SIG-M5 treated with dmso at 0.1 percent for 504 hours (cell line): Measurements from ENCODE around the gene TMED7.

Source experiments
- DNase-seq: peaks from one replicate; lab custom pipeline; 2025; ENCODE audit not compliant: unreplicated experiment; lab: John Stamatoyannopoulos, UW

TMED7 gene

DNA sequence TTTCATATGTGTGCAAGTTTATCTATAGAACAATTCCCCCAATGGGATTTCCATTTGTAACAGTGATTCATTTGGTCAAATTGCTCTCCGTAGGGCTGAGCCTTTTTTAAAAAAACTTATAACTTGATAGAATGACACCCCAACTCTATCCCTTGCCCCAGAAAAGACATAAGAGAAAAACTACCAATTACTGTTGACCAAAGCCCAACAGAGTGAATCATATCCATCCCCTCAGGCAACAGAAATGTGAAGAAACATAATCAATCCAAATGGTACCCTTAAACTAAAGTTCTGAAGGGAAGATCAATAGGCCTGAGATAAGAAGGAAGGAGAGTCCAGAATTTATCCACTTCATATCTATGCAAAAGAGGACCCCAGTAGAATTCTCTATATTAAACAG lies 41.3 kb downstream of the TMED7 start:
- DNase-seq = no peak

DNA sequence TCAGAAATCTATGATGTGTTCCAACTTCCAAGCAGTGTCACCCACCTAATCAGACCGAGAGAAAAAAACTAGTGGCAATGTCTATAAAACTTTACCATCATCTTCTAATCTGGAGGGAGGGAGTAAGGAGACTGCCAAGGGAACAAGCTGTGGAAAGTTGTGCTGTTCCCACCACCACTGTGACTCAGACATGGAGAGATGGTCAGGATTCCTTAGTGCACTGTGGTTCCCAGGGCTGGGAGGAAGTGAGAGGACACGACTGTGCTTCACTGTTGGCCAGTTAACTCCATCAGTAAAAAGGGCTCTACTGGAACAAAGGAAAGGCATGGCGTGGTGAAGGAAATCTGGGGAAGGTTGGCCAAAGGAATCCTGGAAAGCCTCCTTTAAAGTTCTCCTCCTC lies 42.4 kb downstream of the TMED7 start:
- no peak for DNase-seq

DNA sequence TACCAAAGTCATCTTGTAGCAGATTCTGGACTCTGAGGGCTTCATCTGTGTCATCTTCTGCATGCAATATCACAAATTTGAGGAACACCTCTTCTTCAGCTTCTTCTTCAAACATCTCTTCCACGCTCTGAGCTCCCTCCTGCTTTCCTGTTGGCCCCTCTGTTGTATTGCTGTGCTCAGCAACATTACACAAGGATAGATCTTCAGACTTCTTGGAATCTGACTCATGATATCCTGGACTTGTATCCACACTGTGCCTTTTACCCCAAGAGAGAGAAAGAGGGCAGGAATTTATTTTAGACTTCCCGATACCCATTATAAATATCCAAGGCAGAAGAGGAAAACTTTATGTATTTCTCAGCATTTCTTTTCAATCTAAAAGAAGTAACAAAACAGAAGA lies 44.9 kb downstream of the TMED7 start:
- DNase-seq = no peak

DNA sequence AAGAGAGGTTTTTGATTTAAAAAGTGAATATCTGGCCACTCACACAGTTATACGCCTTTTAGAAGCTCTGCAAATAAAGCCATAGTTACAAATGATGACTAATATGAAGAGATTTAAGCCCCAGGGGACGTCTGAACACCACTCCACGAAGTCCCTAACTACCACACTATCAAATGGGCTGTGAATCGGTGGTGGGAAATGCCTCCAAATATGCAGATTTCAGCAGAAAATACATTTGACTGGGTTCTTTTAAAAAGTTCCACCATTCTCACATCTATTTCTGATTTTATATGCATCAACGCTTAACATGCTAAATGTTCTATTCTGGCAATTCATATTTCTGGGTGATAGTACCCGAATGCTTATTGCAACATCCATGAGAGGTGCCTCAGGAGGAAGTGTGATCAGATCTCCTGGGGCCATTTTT lies 46.1 kb downstream of the TMED7 start:
- DNase-seq = no peak

DNA sequence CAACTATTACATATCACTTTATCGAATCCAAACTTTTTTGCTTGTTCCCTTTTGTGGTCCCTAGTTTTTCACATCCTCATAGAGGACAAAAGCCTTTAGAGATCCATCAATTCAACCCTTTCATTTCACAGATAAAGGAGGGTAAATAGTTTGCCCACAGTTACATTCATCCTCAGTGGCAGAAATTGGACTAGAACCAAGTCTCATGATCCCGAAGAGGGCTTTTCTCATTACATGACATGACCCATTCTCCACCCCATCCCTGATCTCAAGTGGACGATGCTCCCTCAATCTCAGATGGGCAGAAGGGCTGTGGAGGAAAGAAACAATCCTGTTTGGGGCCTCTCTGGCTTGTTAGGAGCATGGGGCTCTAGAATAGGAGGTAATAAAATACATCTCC lies 46.6 kb downstream of the TMED7 start:
- DNase-seq = no peak

DNA sequence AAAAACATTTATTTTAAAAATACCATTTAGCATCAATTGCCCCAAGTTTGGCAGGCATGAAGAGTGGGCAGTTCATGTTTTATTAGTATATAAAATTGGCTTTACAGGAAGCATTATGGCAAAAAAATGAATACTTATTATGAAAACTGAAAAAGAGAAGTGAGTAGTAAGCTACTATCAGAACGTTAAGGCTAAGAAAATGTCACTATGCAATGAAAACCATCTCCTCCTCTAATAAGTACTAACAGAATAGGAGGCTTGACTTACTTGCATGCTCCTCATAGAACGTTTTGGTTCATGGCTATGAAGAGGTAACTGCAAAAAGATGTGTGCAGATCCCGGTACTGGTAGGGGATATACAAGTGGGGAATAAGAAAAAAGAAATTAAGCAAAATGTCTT lies 47.2 kb downstream of the TMED7 start:
- peak; percentile 28 for DNase-seq

DNA sequence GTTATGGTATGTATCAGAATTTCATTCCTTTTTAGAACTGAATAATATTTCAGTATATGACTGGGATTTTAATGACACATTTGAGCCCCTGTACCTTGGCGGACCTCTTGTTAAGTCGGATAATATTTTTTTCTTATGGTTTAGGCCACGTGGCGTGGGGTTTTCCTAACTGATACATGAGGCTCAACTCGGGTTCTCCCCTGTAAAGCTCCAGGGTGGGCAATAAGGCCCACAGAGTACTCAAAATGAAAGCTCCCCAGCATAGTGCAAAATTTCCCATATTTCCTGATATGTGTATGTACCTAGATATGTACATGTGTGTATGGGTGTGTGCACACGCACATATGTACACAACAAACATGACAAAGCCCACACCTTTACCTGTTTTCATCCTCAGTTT lies 48.1 kb downstream of the TMED7 start:
- DNase-seq = no peak

DNA sequence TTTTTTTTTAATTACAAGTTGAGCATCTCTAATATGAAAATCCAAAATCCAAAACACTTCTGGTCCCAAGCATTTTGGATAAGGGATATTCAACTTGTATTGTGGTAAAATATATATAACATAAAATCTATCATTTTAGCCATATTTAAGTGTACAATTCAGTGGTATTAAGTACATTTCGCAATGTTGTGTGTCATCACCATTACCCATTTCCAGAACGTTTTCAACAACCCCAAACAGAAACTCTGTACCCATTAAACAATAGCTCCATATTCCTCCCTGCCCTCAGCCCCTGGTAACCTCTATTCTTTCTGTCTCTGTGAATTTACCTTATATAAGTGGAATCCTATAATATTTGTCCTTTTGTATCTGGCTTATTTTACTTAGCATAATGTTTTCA lies 48.5 kb downstream of the TMED7 start:
- no peak for DNase-seq

DNA sequence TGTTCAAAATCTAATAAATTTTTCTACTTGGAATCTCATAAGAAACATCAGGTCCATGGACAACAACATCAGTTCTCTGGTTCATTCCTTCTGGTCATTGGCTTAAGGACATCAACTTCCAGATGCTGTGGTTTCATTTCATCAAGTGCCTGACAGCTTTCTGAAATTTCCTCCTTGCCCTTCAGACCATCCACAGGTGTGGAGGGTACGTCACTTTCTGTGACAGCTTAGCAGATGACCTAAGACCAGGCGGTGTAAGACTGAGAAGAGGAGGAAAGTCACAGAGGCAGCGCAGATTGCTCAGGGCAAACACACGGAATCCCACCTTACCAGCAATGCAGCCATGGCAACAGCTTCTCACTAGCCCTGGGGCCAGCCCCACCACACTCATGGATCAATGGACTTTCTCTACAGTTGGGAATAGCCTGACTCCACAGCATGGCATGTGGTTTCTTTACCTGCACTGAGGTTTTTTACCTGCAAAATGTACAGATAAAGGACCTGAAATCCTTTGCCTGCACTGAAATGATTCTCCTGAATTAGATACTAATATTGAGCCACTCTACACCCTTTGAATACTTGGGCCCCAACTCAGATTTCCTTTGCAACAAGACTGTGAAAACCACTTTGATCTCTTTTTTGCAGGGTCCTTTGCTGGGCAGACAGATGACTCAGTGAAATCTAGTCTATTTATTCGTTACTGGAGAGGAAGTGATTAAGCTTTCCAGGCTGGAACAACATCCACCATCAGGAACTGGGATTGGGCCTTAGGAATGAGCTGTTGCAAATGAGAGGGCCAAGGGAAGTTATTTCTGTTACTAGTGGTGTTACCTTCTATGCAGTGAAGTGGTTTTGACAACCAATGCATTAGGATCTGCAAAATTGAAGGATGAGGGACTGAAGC lies 50.4 kb downstream of the TMED7 start:
- DNase-seq = no peak

DNA sequence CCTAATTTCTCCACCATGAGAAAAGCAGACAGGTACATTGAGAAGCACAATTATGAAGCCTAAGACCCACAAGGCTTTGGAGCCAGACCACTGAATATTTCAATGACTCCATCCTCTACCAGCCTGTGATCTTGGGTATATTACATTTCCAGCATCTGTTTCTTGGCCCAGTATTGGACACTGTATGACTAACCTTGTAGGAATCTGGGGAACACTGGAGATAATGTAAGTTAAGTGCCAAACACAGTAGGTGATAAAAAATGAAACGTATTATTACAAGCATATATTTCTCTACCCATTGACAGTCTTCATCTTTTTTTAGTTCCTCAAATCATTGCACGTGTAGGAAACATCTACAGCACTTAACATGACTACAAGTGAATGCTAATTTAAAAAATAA lies 52.7 kb downstream of the TMED7 start:
- DNase-seq = no peak

DNA sequence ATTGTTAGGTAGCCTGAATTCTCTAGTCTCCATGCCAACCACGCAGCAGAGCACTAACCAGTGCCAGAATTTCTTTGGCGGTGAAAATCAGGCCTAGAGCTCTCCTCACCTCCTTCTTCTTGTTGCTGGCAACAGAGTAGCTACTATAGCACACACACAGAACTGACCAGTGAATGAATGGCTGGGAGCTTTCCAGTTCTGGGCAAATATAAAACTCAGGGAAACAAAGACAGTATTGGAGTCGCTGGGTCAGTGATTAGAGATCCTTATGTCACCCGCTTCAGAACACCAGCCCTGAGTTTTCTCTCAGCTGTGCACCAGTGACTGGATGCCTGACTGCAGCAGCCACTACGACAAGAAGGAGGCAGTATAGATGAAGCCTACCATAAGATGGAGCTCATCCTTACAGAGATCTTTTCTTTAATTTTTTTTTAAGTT lies 54.4 kb downstream of the TMED7 start:
- no peak for DNase-seq

DNA sequence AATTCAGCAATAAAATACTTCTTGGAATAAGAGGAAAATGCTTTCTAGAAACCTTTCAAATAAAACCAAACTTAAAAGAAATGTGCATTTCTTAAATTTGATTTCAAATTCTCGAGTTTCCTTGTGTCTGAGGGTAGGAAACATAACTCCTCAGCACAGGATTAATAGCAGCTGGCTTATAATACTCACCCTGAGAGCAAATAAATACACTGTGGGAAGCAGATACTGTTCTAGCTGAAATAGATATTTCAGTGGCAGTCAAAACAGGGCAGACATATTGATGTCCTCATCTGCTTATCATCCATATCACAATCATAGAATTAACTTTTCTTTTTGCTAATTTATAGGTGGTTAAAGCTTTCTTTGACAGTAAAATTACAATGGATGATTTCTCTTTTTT lies 57.2 kb downstream of the TMED7 start:
- no peak for DNase-seq

DNA sequence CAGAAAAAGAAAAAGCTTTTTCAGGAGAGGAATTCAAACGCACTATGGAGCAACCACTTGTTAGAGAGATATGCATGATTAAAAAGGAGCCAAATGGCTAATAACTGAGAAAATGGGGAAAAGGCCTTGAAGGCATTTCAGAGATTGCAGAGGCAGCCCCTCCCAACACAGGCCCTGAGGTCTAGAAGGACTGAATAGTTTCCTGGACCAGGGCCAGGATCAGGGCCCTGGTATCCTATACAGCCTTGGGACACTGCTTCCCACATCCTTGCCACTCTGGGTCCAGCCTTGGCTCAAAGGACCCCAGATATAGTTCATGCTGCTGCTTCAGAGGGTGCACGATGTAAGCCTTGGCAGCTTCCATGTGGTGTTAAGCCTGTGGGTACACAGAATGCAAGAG lies 60.6 kb downstream of the TMED7 start:
- no peak for DNase-seq
